Measurements from ENCODE around the gene THRA.
A peak's percentile ranks its signal among the peaks of the same experiment; 100 is the strongest.

The THRA gene

GRCh38 chr17:40113110-40113906 is 50.5 kb downstream of the THRA start:
- H3K9ac ChIP-seq (ENCODE audit: low read depth, low read length): peak overlapping the region; percentile 76
- H3K27ac ChIP-seq (ENCODE audit: low read depth, low read length): peak overlapping the region; percentile 93
- H3K4me1 ChIP-seq (ENCODE audit: control insufficient read depth, insufficient read depth, low read length): peaks cover 54% of the 10 kb centered on the region
- no peaks in the 10 kb centered on the region for H3K36me3 ChIP-seq (ENCODE audit: control insufficient read depth, insufficient read depth, low read length)
- H3K27me3 ChIP-seq (ENCODE audit: control insufficient read depth, insufficient read depth, low read length): peaks cover 2% of the 10 kb centered on the region; the same call in 1 of the 2 replicates
- H3K4me3 ChIP-seq (ENCODE audit: low read depth, low read length): peak overlapping the region; percentile 42
- H3K9me3 ChIP-seq (ENCODE audit: control insufficient read depth, insufficient read depth, low read length): no peaks in the 10 kb centered on the region

GRCh38 chr17:40113907-40114245 is 51.1 kb downstream of the THRA start:
- H3K9ac ChIP-seq (ENCODE audit: low read depth, low read length): peak overlapping the region; percentile 76
- H3K27ac ChIP-seq (ENCODE audit: low read depth, low read length): peak overlapping the region; percentile 93
- no peaks in the 10 kb centered on the region for H3K36me3 ChIP-seq (ENCODE audit: control insufficient read depth, insufficient read depth, low read length)
- peak overlapping the region; percentile 42 for H3K4me3 ChIP-seq (ENCODE audit: low read depth, low read length)
- H3K9me3 ChIP-seq (ENCODE audit: control insufficient read depth, insufficient read depth, low read length): no peaks in the 10 kb centered on the region
- H3K4me1 ChIP-seq (ENCODE audit: control insufficient read depth, insufficient read depth, low read length): peaks cover 52% of the 10 kb centered on the region
- H3K27me3 ChIP-seq (ENCODE audit: control insufficient read depth, insufficient read depth, low read length): no peaks in the 10 kb centered on the region

- Histone ChIP-seq H3K9me3 (ENCODE audit: control insufficient read depth, insufficient read depth, low read length) (no peaks in the 10 kb centered on the region), H3K36me3 (ENCODE audit: control insufficient read depth, insufficient read depth, low read length) (0 out of 2 replicates have a peak, but pooled peaks cover under 1% of the 10 kb centered on the region), H3K27ac (ENCODE audit: low read depth, low read length) (peak overlapping the region; percentile 93), H3K27me3 (ENCODE audit: control insufficient read depth, insufficient read depth, low read length) (no peaks in the 10 kb centered on the region), H3K4me1 (ENCODE audit: control insufficient read depth, insufficient read depth, low read length) (peaks cover 46% of the 10 kb centered on the region), H3K9ac (ENCODE audit: low read depth, low read length) (no peak overlapping the region), H3K4me3 (ENCODE audit: low read depth, low read length) (no peak overlapping the region)
These were observed 52.3 kb downstream of the THRA start for GRCh38 chr17:40115101-40115436.

- peak within 1 kb of the TSS; percentile 70 for H3K4me3 ChIP-seq (ENCODE audit: low read depth, low read length)
- H3K9me3 ChIP-seq (ENCODE audit: control insufficient read depth, insufficient read depth, low read length): no peaks in the 10 kb centered on the region
- no peaks in the 10 kb centered on the region for H3K27me3 ChIP-seq (ENCODE audit: control insufficient read depth, insufficient read depth, low read length)
- H3K4me1 ChIP-seq (ENCODE audit: control insufficient read depth, insufficient read depth, low read length): 0 out of 2 replicates have a peak, but pooled peaks cover 6% of the 10 kb centered on the region
- H3K36me3 ChIP-seq (ENCODE audit: control insufficient read depth, insufficient read depth, low read length): peaks cover 14% of the 10 kb centered on the region
- H3K27ac ChIP-seq (ENCODE audit: low read depth, low read length): peak within 1 kb of the TSS; percentile 96
- H3K9ac ChIP-seq (ENCODE audit: low read depth, low read length): peak within 1 kb of the TSS; percentile 87
These were observed 58.7 kb downstream of the THRA start, which contains the start of gene MSL1 for GRCh38 chr17:40121181-40122135. Gene MSL1 (plus strand): TSS chr17:40121971. CDS start chr17:40122613, 642 bp downstream.

- Histone ChIP-seq H3K9ac (ENCODE audit: low read depth, low read length) (peak overlapping the region; percentile 87), H3K4me3 (ENCODE audit: low read depth, low read length) (peak overlapping the region; percentile 70), H3K4me1 (ENCODE audit: control insufficient read depth, insufficient read depth, low read length) (0 out of 2 replicates have a peak, but pooled peaks cover 6% of the 10 kb centered on the region), H3K9me3 (ENCODE audit: control insufficient read depth, insufficient read depth, low read length) (no peaks in the 10 kb centered on the region), H3K36me3 (ENCODE audit: control insufficient read depth, insufficient read depth, low read length) (peaks cover 23% of the 10 kb centered on the region), H3K27me3 (ENCODE audit: control insufficient read depth, insufficient read depth, low read length) (no peaks in the 10 kb centered on the region), H3K27ac (ENCODE audit: low read depth, low read length) (peak overlapping the region; percentile 96)
These were observed 59.6 kb downstream of the THRA start for GRCh38 chr17:40122136-40122998.

GRCh38 chr17:40122999-40123810 is 60.4 kb downstream of the THRA start:
- peak overlapping the region; percentile 96 for H3K27ac ChIP-seq (ENCODE audit: low read depth, low read length)
- H3K9ac ChIP-seq (ENCODE audit: low read depth, low read length): peak overlapping the region; percentile 87
- peaks cover 30% of the 10 kb centered on the region for H3K36me3 ChIP-seq (ENCODE audit: control insufficient read depth, insufficient read depth, low read length)
- no peaks in the 10 kb centered on the region for H3K27me3 ChIP-seq (ENCODE audit: control insufficient read depth, insufficient read depth, low read length)
- H3K9me3 ChIP-seq (ENCODE audit: control insufficient read depth, insufficient read depth, low read length): no peaks in the 10 kb centered on the region
- 0 out of 2 replicates have a peak, but pooled peaks cover 6% of the 10 kb centered on the region for H3K4me1 ChIP-seq (ENCODE audit: control insufficient read depth, insufficient read depth, low read length)
- peak overlapping the region; percentile 70 for H3K4me3 ChIP-seq (ENCODE audit: low read depth, low read length)

GRCh38 chr17:40123811-40124114 is 61.0 kb downstream of the THRA start:
- peak overlapping the region; percentile 96 for H3K27ac ChIP-seq (ENCODE audit: low read depth, low read length)
- peak overlapping the region; percentile 70 for H3K4me3 ChIP-seq (ENCODE audit: low read depth, low read length)
- no peaks in the 10 kb centered on the region for H3K27me3 ChIP-seq (ENCODE audit: control insufficient read depth, insufficient read depth, low read length)
- 0 out of 2 replicates have a peak, but pooled peaks cover 6% of the 10 kb centered on the region for H3K4me1 ChIP-seq (ENCODE audit: control insufficient read depth, insufficient read depth, low read length)
- H3K9me3 ChIP-seq (ENCODE audit: control insufficient read depth, insufficient read depth, low read length): no peaks in the 10 kb centered on the region
- no peak overlapping the region for H3K9ac ChIP-seq (ENCODE audit: low read depth, low read length)
- peaks cover 35% of the 10 kb centered on the region for H3K36me3 ChIP-seq (ENCODE audit: control insufficient read depth, insufficient read depth, low read length)

- H3K27ac ChIP-seq (ENCODE audit: low read depth, low read length): no peak overlapping the region
- H3K36me3 ChIP-seq (ENCODE audit: control insufficient read depth, insufficient read depth, low read length): peaks cover 42% of the 10 kb centered on the region
- no peak overlapping the region for H3K9ac ChIP-seq (ENCODE audit: low read depth, low read length)
These were observed 61.7 kb downstream of the THRA start for GRCh38 chr17:40124279-40125141.

GRCh38 chr17:40129498-40129897 is 66.7 kb downstream of the THRA start:
- Histone ChIP-seq H3K9me3 (ENCODE audit: control insufficient read depth, insufficient read depth, low read length) (no peaks in the 10 kb centered on the region), H3K9ac (ENCODE audit: low read depth, low read length) (no peak overlapping the region), H3K4me1 (ENCODE audit: control insufficient read depth, insufficient read depth, low read length) (no peaks in the 10 kb centered on the region), H3K27me3 (ENCODE audit: control insufficient read depth, insufficient read depth, low read length) (no peaks in the 10 kb centered on the region), H3K36me3 (ENCODE audit: control insufficient read depth, insufficient read depth, low read length) (peaks cover 87% of the 10 kb centered on the region), H3K27ac (ENCODE audit: low read depth, low read length) (no peak overlapping the region), H3K4me3 (ENCODE audit: low read depth, low read length) (no peak overlapping the region)

More at GRCh38 chr17:40124279-40125141, 61.7 kb downstream of the THRA start:
- Histone ChIP-seq H3K4me3 (ENCODE audit: low read depth, low read length) (peak overlapping the region; percentile 70), H3K9me3 (ENCODE audit: control insufficient read depth, insufficient read depth, low read length) (no peaks in the 10 kb centered on the region), H3K27me3 (ENCODE audit: control insufficient read depth, insufficient read depth, low read length) (no peaks in the 10 kb centered on the region), H3K4me1 (ENCODE audit: control insufficient read depth, insufficient read depth, low read length) (0 out of 2 replicates have a peak, but pooled peaks cover 6% of the 10 kb centered on the region)
